ENCODE results near the gene ING3.

ING3 gene

GRCh38 chr7:121026577-121027111, 76.1 kb downstream of the ING3 start:
- no peak for DNase-seq (ENCODE audit: low read depth, low spot score)

Data from iPS DF 19.7 (cell line).